ENCODE data around the gene ZNF200.

ZNF200 gene

DNA sequence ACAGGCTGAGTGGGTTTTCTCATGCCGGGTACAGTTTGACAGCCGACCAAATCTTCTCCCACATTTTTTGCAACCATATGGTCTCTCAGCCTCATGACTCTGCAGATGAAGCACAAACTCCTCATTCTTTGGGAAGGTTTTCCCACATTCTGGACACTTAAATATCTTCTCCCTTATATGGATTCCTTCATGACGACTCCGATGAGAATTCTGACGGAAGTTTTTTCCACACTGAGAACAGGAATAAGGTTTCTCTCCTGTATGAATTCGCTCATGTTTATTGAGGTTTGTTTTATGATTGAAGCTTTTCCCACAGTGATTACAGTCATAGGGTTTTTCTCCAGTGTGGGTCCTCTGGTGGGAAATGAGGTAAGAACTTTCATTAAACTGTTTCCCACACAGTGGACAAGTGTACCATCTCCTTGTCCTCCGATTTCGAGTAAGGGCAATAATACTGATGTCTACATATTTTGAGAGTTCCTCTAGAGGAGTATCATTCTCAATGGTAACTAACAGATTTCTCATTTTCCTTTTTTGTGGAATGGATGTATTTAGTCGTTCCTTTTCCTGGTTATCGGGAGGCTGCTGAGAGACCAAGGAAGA, 10.9 kb downstream of the ZNF200 start:
- TF ChIP-seq GATA3 (IDR thresholded peaks at IDR 0.05; ENCODE audit: low read depth, low read length), result no peak
- TF ChIP-seq GATA2 (IDR thresholded peaks at IDR 0.05; ENCODE audit: low read depth, low read length), result no peak

DNA sequence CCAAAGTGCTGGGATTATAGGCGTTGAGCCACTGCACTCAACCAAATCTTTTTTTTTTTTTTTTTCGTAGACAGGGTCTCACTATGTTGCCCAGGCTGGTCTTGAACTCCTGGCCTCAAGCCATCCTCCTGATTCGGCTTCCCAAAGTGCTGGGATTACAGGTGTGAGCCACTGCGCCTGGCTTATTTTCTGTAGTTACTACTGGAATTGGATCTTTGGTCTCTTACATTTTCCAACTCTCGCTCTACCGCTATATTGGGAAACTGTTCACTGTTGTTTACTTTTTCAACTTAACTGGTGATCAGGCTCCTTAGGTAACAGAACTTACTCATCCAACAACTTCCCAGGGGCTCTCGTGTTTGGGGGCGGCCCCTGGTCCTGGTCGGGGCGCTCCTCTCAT, 14.1 kb downstream of the ZNF200 start:
- TF ChIP-seq GATA2 (IDR thresholded peaks at IDR 0.05; ENCODE audit: low read depth, low read length) (no peak), GATA3 (IDR thresholded peaks at IDR 0.05; ENCODE audit: low read depth, low read length) (no peak)

GRCh38 chr16:3216263-3216640, 18.7 kb downstream of the ZNF200 start:
- TF ChIP-seq GATA3 (IDR thresholded peaks at IDR 0.05; ENCODE audit: low read depth, low read length) (no peak), GATA2 (IDR thresholded peaks at IDR 0.05; ENCODE audit: low read depth, low read length) (no peak)

GRCh38 chr16:3215601-3216262, 19.2 kb downstream of the ZNF200 start:
- no peak for TF ChIP-seq GATA3 (IDR thresholded peaks at IDR 0.05; ENCODE audit: low read depth, low read length)

DNA sequence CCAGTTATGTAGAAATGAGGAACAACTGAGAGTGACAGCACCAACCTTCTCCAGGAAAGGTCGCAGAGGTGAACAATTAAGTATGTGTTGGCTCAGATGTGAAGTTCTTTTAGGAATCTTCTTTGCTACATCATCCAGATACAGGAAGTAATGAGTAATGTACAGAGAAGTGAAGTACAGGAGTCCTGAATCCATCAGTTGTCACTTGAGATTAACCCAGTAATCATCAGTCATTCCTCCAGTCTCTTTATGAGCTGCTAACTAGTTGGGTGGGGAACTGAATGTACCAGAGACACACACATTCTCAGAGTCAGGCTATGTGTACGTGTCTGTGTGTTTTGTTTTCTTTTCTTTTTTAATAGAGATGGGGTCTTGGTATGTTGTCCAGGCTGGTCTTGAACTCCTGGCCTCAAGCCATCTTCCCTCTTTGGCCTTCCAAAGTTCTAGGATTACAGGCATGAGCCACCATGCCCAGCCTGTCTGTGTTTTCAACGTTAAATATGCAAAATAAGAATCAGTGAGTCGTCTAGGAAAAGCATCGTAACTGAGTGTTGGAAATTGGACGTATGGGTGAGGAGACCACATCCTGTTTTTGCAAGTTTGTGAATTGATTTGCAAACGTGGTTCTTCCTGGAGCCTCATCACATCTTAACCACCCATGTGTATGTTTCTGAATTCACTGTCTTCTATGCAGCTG, 19.9 kb downstream of the ZNF200 start:
- TF ChIP-seq GATA3 (IDR thresholded peaks at IDR 0.05; ENCODE audit: low read depth, low read length), result no peak
- no peak for TF ChIP-seq GATA2 (IDR thresholded peaks at IDR 0.05; ENCODE audit: low read depth, low read length)

DNA sequence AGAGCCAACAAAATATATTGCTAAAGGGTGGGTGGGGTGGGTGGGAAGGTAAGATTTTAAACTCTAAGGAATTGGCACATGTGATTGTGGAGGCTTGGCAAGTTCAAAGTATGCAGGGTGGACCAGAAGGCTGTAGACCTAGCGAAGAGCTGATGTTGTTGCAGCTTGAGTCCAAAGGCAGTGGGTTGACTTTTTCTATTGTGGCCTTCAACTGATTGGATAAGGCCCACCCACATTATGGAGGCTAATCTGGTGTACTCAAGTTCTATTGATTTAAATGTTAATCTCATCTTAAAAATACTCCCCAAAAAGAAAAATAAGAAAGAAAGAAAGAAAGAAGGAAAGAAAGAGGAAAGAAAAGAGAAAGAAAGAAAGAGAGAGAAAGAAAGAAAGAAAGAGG, 22.4 kb downstream of the ZNF200 start:
- TF ChIP-seq GATA3 (IDR thresholded peaks at IDR 0.05; ENCODE audit: low read depth, low read length), result no peak

- TF ChIP-seq GATA2 (IDR thresholded peaks at IDR 0.05; ENCODE audit: low read depth, low read length) (no peak), GATA3 (IDR thresholded peaks at IDR 0.05; ENCODE audit: low read depth, low read length) (no peak)
Measured at GRCh38 chr16:3212006-3212405, 23.0 kb downstream of the ZNF200 start.

GRCh38 chr16:3207086-3207953, 27.6 kb downstream of the ZNF200 start:
- no peak for TF ChIP-seq GATA3 (IDR thresholded peaks at IDR 0.05; ENCODE audit: low read depth, low read length)
- TF ChIP-seq GATA2 (IDR thresholded peaks at IDR 0.05; ENCODE audit: low read depth, low read length), result no peak

DNA sequence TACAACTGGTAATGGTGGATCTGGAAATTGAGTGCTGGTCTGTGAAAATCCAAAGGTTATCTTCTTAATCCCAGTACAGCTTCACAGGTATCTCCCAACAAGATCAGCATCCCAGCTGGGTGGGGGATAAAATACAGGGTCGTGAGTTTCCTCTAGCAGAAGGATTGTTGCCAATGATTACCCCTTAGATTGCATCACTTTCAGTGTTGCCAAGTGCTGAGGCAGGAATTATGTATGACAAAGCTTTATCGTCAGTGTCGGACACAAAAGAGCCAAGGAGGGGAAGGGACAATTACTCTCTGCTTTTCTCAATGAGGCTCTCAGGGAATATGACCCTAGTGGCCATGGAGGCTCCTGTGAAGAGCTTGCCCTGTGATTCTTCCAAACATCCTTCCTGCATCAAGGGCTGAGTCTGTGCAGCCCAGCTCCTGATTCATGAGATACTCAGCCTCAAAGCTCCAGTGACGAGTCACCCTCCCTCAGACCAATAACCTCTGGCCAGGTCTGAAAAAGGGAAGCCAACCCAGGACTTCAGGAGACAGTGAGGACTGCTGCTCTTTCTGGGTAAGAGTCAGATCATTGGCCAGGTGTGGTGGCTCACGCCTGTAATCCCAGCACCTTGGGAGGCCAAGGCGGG, 31.9 kb downstream of the ZNF200 start:
- TF ChIP-seq GATA2 (IDR thresholded peaks at IDR 0.05; ENCODE audit: low read depth, low read length) (no peak), GATA3 (IDR thresholded peaks at IDR 0.05; ENCODE audit: low read depth, low read length) (no peak)

- TF ChIP-seq GATA3 (IDR thresholded peaks at IDR 0.05; ENCODE audit: low read depth, low read length) (no peak), GATA2 (IDR thresholded peaks at IDR 0.05; ENCODE audit: low read depth, low read length) (no peak)
Measured at GRCh38 chr16:3198334-3199072, 36.5 kb downstream of the ZNF200 start.

GRCh38 chr16:3195975-3196374, 39.0 kb downstream of the ZNF200 start:
- TF ChIP-seq GATA3 (IDR thresholded peaks at IDR 0.05; ENCODE audit: low read depth, low read length), result no peak
- no peak for TF ChIP-seq GATA2 (IDR thresholded peaks at IDR 0.05; ENCODE audit: low read depth, low read length)

DNA sequence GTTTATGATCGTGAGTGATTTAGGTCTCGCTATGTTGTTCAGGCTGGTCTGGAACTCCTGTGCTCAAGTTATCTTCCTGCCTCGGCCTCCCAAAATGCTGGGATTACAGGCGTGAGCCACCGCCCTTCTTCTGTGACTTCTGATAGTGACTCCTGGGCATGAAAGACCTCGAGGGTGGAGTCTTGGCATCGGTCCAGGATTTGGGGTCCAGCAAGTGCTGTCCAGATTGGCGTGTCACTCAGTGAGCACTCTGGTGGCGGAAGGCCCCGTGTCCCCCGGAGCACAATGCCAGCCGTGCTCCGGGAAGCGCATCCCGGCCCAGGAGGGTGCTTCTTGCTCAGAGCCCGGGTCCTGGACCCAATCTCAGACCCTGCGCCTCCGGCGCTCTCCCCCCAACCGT, 40.2 kb downstream of the ZNF200 start:
- no peak for TF ChIP-seq GATA3 (IDR thresholded peaks at IDR 0.05; ENCODE audit: low read depth, low read length)
- no peak for TF ChIP-seq GATA2 (IDR thresholded peaks at IDR 0.05; ENCODE audit: low read depth, low read length)

Data from SH-SY5Y (cell line).